SKM-1 (cell line): ENCODE measurements around the gene GSTM2.

Experiments
- DNase-seq: peaks from one replicate; lab custom pipeline; 2025; ENCODE audit not compliant: unreplicated experiment; lab: John Stamatoyannopoulos, UW

The GSTM2 gene

DNA sequence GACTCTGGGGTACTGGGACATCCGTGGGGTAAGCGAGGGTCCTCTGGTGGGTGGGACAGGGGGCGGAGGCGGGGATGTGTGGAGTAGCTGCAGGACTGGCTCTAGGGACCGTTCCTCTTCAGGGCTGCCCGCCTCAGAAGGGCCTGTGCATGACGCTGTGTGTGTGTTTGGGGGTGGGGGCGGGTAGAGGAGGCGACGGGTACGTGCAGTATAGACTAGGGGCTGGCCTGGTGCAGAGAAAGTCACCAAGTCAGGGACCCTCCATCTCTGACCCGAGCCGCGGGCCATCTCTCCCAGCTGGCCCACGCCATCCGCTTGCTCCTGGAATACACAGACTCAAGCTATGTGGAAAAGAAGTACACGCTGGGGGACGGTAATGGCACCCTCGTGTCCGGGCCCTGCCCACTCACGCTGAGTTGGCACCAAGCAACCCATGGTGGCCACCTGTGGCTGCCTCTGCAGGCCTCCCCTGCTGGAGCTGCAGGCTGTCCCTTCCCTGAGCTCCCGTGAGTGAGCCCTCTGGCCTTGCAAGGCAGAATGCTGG, 44.5 kb downstream of the GSTM2 start:
- no peak for DNase-seq

- no peak for DNase-seq
These were observed 45.8 kb downstream of the GSTM2 start for GRCh38 chr1:109713636-109714035.

DNA sequence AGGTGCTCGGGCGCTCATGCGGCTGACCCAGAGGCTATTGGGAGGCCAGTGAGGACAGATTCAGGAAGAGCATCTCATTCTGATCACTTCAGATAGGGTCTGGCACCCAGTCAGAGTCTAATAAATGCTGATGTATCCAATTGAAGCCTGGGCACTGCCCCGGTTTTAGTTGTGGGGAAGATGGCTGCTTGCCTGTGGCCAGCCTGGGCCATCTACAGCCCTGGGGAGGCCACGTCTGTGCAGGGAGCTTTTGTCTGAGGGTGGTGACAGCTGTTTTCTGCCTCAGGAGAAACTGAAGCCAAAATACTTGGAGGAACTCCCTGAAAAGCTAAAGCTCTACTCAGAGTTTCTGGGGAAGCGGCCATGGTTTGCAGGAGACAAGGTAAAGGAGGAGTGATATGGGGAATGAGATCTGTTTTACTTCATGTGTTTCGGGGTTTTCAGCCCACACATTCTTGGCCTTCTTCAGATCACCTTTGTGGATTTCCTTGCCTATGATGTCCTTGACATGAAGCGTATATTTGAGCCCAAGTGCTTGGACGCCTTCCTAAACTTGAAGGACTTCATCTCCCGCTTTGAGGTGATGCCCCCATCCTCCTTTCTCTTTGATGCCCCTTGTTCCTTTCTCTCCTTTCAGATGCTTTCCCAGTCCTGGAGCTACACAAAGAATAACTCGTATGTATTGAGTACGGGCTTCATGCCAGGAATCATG, 47.0 kb downstream of the GSTM2 start:
- no peak for DNase-seq

GRCh38 chr1:109716121-109716520, 48.3 kb downstream of the GSTM2 start:
- no peak for DNase-seq

GRCh38 chr1:109716570-109717090, 48.8 kb downstream of the GSTM2 start:
- DNase-seq: no peak

GRCh38 chr1:109717729-109718128, 49.9 kb downstream of the GSTM2 start:
- no peak for DNase-seq

GRCh38 chr1:109718495-109718894, 50.6 kb downstream of the GSTM2 start:
- no peak for DNase-seq

GRCh38 chr1:109719337-109719837, 51.5 kb downstream of the GSTM2 start:
- DNase-seq: no peak

- DNase-seq: no peak
These were observed 53.2 kb downstream of the GSTM2 start for GRCh38 chr1:109721042-109721441.

DNA sequence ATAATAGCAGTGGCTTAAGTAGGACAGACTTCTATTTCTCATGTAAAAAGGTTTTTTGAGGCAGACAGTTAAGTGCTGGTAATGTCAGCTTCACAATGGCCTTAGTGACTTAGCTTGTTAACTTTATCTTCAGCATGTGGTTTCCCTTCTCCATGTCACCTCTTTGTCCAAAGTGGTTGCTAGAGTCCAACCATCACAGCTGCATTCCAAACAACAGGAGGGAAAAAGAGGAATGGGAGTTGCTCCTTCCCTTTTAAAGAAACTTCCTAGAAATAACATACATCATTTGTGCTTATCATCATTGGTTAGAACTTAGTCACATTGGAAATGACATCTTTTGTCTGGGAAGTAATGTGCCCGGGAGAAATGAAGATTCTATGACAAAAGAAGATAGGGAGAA, 54.1 kb downstream of the GSTM2 start:
- no peak for DNase-seq

DNA sequence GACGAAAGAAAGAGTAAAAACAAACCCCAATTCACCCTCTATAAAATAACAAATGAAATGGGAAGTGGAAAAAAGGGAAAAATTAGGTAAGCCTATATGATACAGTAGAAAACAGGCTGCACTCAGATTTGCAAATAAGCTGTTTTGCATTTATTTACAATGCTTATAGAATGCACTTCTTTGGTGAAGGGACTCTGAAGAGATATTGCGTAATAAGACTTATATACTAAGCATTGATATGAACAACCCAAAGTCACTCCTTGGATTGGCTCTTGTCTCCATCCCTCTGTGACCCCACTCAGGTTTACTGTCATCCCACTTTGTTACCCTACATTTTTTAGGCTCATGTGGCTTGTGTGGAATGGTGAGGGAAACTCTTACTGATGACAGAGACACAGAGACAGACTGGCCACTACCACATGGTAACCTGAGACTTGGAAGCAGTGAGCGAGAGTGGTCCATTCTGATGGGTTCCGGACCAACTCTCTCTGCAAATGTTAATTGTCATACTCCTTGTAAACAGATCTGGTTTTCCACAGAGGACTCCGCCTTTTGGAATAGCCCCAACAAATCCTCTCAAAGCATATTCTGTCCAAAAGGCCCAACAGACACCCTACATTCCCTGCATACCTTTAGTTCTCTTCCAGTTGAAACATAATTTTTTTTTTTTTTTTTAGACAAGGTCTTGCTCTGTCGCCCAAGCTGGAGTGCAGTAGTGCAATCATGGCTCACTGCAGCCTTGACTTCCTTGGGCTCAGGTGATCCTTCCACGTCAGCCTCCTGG, 55.2 kb downstream of the GSTM2 start:
- no peak for DNase-seq
